Loucy (cell line): Measurements from ENCODE around the gene PLEKHS1.
"Not testable (repeated sequence)": the region's sequence is repeated elsewhere in the genome, so short reads cannot be mapped to it uniquely, and the experiment has no call there.

ENCODE experiments used
- H2AFZ ChIP-seq: fragments of 200-600 bp; sonication (generic); 2 replicates; pipeline ENCODE4 v1.6.0; 2016; ENCODE audit warnings: antibody characterized with exemption, mild to moderate bottlenecking, low read length, moderate library complexity
- H3F3A ChIP-seq: fragments of 200-600 bp; 2 replicates; pipeline ENCODE4 v1.6.0; 2016; ENCODE audit warnings: antibody characterized with exemption, low read depth, mild to moderate bottlenecking
- H3K27me3 ChIP-seq: fragments of 200-600 bp; sonication (generic); 2 replicates; pipeline ENCODE4 v1.6.1; 2014; ENCODE audit warnings: low read length, mild to moderate bottlenecking; ENCODE audit not compliant: insufficient read depth, poor library complexity, severe bottlenecking
- H3K36me3 ChIP-seq: fragments of 200-600 bp; sonication (generic); 2 replicates; pipeline ENCODE4 v1.6.1; 2016; ENCODE audit warnings: low read length; ENCODE audit not compliant: insufficient read depth
- H3K4me1 ChIP-seq: fragments of 200-600 bp; sonication (generic); 2 replicates; pipeline ENCODE4 v1.5.1; 2014; ENCODE audit warnings: low read length, mild to moderate bottlenecking; ENCODE audit not compliant: insufficient read depth, poor library complexity, severe bottlenecking
- H3K4me2 ChIP-seq: fragments of 200-600 bp; sonication (generic); 2 replicates; pipeline ENCODE4 v1.6.0; 2014; ENCODE audit warnings: antibody characterized with exemption, low read length, low read depth, mild to moderate bottlenecking; ENCODE audit not compliant: poor library complexity, severe bottlenecking
- H3K4me3 ChIP-seq: fragments of 200-600 bp; sonication (generic); 2 replicates; pipeline ENCODE4 v1.5.1; 2014; ENCODE audit warnings: low read length, mild to moderate bottlenecking, mixed read lengths; ENCODE audit not compliant: poor library complexity, severe bottlenecking
- H3K79me2 ChIP-seq: fragments of 200-600 bp; sonication (generic); 2 replicates; pipeline ENCODE4 v1.6.1; 2014; ENCODE audit warnings: low read length; ENCODE audit not compliant: insufficient read depth
- H3K9ac ChIP-seq: fragments of 200-600 bp; sonication (generic); 2 replicates; pipeline ENCODE4 v1.6.0; 2014; ENCODE audit warnings: mild to moderate bottlenecking, low read depth, low read length, moderate library complexity; ENCODE audit not compliant: poor library complexity, severe bottlenecking
- H3K9me2 ChIP-seq: fragments of 200-600 bp; sonication (generic); replicated peaks from 2 replicates; pipeline ENCODE4 v1.6.1; 2016; ENCODE audit warnings: low read depth, low read length, mixed read lengths
- H3K9me3 ChIP-seq: fragments of 200-600 bp; sonication (generic); 2 replicates; pipeline ENCODE4 v1.6.1; 2014; ENCODE audit warnings: mild to moderate bottlenecking, antibody characterized with exemption, low read length, low read depth; ENCODE audit not compliant: insufficient read depth
- H4K20me1 ChIP-seq: fragments of 200-600 bp; sonication (generic); 2 replicates; pipeline ENCODE4 v1.6.0; 2014; ENCODE audit warnings: antibody characterized with exemption, low read length, mild to moderate bottlenecking; ENCODE audit not compliant: insufficient read depth, poor library complexity, severe bottlenecking
- CTCF ChIP-seq: fragments of 200-600 bp; sonication (generic); conservative IDR thresholded peaks from 2 replicates; pipeline ENCODE4 v1.5.1; 2014; ENCODE audit warnings: mild to moderate bottlenecking, antibody characterized with exemption, low read length
- EZH2phosphoT487 ChIP-seq: fragments of 200-600 bp; IDR thresholded peaks from 2 replicates; pipeline ENCODE4 v1.6.1; 2018; ENCODE audit warnings: antibody characterized with exemption, mild to moderate bottlenecking, moderate library complexity, borderline replicate concordance

PLEKHS1 gene

GRCh38 chr10:113802997-113803396, 51.5 kb downstream of the PLEKHS1 start:
- Histone ChIP-seq H3F3A (no peaks in the 10 kb centered on the region), H3K9me2 (no peaks in the 10 kb centered on the region), H2AFZ (peak overlapping the region; percentile 42), H3K27me3 (no peaks in the 10 kb centered on the region), H3K9me3 (no peaks in the 10 kb centered on the region), H3K4me2 (no peak overlapping the region), H3K36me3 (no peaks in the 10 kb centered on the region), H4K20me1 (no peaks in the 10 kb centered on the region), H3K9ac (no peak overlapping the region), H3K4me1 (no peaks in the 10 kb centered on the region), H3K4me3 (no peak overlapping the region), H3K79me2 (no peaks in the 10 kb centered on the region)
- no peak for TF ChIP-seq CTCF
- TF ChIP-seq EZH2phosphoT487: no peak

DNA sequence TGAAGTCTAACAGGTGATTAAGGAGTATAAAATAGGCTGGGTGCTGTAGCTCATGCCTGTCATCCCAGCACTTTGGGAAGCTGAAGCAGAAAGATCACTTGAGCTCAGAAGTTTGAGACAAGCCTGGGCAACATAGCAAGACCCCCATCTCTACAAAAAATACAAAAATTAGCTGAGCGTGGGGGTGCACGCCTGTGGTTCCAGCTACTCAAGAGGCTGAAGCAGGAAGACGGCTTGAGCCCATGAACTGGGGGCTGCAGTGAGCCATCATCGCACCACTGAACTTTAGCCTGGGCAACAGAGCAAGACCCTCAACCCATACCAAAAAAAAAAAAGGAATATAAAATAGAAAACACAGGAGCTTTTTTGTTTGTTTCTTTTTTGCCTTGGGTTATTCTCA, 55.0 kb downstream of the PLEKHS1 start:
- no peaks in the 10 kb centered on the region for H3K36me3 ChIP-seq
- no peak overlapping the region for H3K9ac ChIP-seq
- no peaks in the 10 kb centered on the region for H3K79me2 ChIP-seq
- no peak overlapping the region for H3K4me2 ChIP-seq
- H2AFZ ChIP-seq: no peak overlapping the region
- H4K20me1 ChIP-seq: no peaks in the 10 kb centered on the region
- no peaks in the 10 kb centered on the region for H3K9me3 ChIP-seq
- no peak overlapping the region for H3K4me3 ChIP-seq
- TF ChIP-seq CTCF (no peak), EZH2phosphoT487 (no peak)
- no peaks in the 10 kb centered on the region for H3K27me3 ChIP-seq
- H3F3A ChIP-seq: no peaks in the 10 kb centered on the region
- no peaks in the 10 kb centered on the region for H3K4me1 ChIP-seq
- H3K9me2 ChIP-seq: no peaks in the 10 kb centered on the region

GRCh38 chr10:113808168-113808567, 56.7 kb downstream of the PLEKHS1 start:
- Histone ChIP-seq H2AFZ (peak overlapping the region; percentile 45; the same call in 1 of the 2 replicates), H3K27me3 (no peaks in the 10 kb centered on the region), H3K9ac (no peak overlapping the region), H3K9me2 (no peaks in the 10 kb centered on the region), H3F3A (no peaks in the 10 kb centered on the region), H4K20me1 (no peaks in the 10 kb centered on the region), H3K36me3 (no peaks in the 10 kb centered on the region), H3K4me1 (no peaks in the 10 kb centered on the region), H3K79me2 (no peaks in the 10 kb centered on the region), H3K9me3 (no peaks in the 10 kb centered on the region), H3K4me3 (no peak overlapping the region), H3K4me2 (no peak overlapping the region)
- no peak for TF ChIP-seq CTCF
- TF ChIP-seq EZH2phosphoT487: no peak

GRCh38 chr10:113814700-113815099, 63.2 kb downstream of the PLEKHS1 start:
- not testable (repeated sequence) for H3K36me3 ChIP-seq, H3K9me2 ChIP-seq, H3K27me3 ChIP-seq, H3K4me2 ChIP-seq, H3K9ac ChIP-seq, H3K9me3 ChIP-seq, H3F3A ChIP-seq, H2AFZ ChIP-seq, H3K4me1 ChIP-seq, H3K79me2 ChIP-seq, H4K20me1 ChIP-seq, H3K4me3 ChIP-seq
